Smooth muscle cell (in vitro differentiated cells): ENCODE data around the gene MDFIC2. TPM values are rescaled to one million over a fixed set of nuclear protein-coding genes. Genes with fewer than 3 reads are reported as not detected.

Experiments used
- DNase-seq: peaks from one replicate; lab custom pipeline; 2025; ENCODE audit not compliant: unreplicated experiment; lab: John Stamatoyannopoulos, UW
- H2AFZ ChIP-seq: fragments of 200-600 bp; sonication (generic); 2 replicates; pipeline ENCODE4 v1.6.0; 2016; ENCODE audit warnings: antibody characterized with exemption, low read depth, mild to moderate bottlenecking
- H3F3A ChIP-seq: fragments of 200-600 bp; sonication (generic); 2 replicates; pipeline ENCODE4 v1.6.0; 2017; ENCODE audit warnings: antibody characterized with exemption, low read depth
- H3K27ac ChIP-seq: fragments of 200-600 bp; sonication (generic); 2 replicates; pipeline ENCODE4 v1.5.1; 2016; ENCODE audit warnings: low read depth, mild to moderate bottlenecking
- H3K27me3 ChIP-seq: fragments of 200-600 bp; sonication (generic); 2 replicates; pipeline ENCODE4 v1.6.1; 2016; ENCODE audit warnings: low read depth, mild to moderate bottlenecking
- H3K36me3 ChIP-seq: fragments of 200-600 bp; sonication (generic); 2 replicates; pipeline ENCODE4 v1.5.1; 2016; ENCODE audit warnings: low read depth
- H3K4me1 ChIP-seq: fragments of 200-600 bp; sonication (generic); 2 replicates; pipeline ENCODE4 v1.5.1; 2016; ENCODE audit warnings: low read depth
- H3K4me2 ChIP-seq: fragments of 200-600 bp; sonication (generic); 2 replicates; pipeline ENCODE4 v1.6.0; 2016; ENCODE audit warnings: mild to moderate bottlenecking
- H3K4me3 ChIP-seq: fragments of 200-600 bp; sonication (generic); 2 replicates; pipeline ENCODE4 v1.5.1; 2016; ENCODE audit warnings: mild to moderate bottlenecking
- H3K79me2 ChIP-seq: fragments of 200-600 bp; sonication (generic); 2 replicates; pipeline ENCODE4 v1.6.0; 2016; ENCODE audit warnings: low read depth, mild to moderate bottlenecking
- H3K9ac ChIP-seq: fragments of 200-600 bp; sonication (generic); 2 replicates; pipeline ENCODE4 v1.6.0; 2016; ENCODE audit warnings: low read depth
- H3K9me3 ChIP-seq: fragments of 200-600 bp; sonication (generic); replicated peaks from 2 replicates; pipeline ENCODE4 v1.5.1; 2016; ENCODE audit warnings: low read depth
- H4K20me1 ChIP-seq: fragments of 200-600 bp; sonication (generic); 2 replicates; pipeline ENCODE4 v1.6.0; 2016; ENCODE audit warnings: low read depth
- CTCF ChIP-seq: fragments of 200-600 bp; sonication (generic); IDR thresholded peaks from 2 replicates; pipeline ENCODE4 v1.5.1; 2017; ENCODE audit warnings: borderline replicate concordance, mild to moderate bottlenecking, antibody characterized with exemption; ENCODE audit not compliant: insufficient read depth, poor library complexity, severe bottlenecking
- WGBS: methylation state at CpG from one replicate; pipeline ENCODE4 v1.1.7; 2016; ENCODE audit warnings: low lambda C conversion rate; 5-methylcytosine and 5-hydroxymethylcytosine counted together
- polyA plus RNA-seq: library from polyadenylated mRNA; unstranded; fragments of >200 nt; fragmentation: Nextera tagmentation; extraction: Ambion mirVana; gene quantifications from 2 replicates; pipeline ENCODE4 v1.2.1, GENCODE V29; 2016
- total RNA-seq: library from RNA; depleted of rRNA; stranded (reverse); fragments of >200 nt; gene quantifications from 2 replicates; pipeline ENCODE4 v1.2.3, GENCODE V29; 2014

The MDFIC2 gene
- total and polyA plus RNA-seq, 2 experiments from 2014 or later = not detected

- H3K79me2 ChIP-seq = no peaks in the 10 kb centered on the region
- H3K9me3 ChIP-seq = no peaks in the 10 kb centered on the region
- no peaks in the 10 kb centered on the region for H4K20me1 ChIP-seq
- WGBS = 74% methylated on average over 2 of the region's 2 CpGs
- no peak for TF ChIP-seq CTCF
- H3F3A ChIP-seq = no peaks in the 10 kb centered on the region
- H3K36me3 ChIP-seq = no peaks in the 10 kb centered on the region
- H3K4me1 ChIP-seq = no peaks in the 10 kb centered on the region
- H3K27ac ChIP-seq = no peak overlapping the region
- H2AFZ ChIP-seq = no peak overlapping the region
- no peak overlapping the region for H3K4me2 ChIP-seq
- H3K27me3 ChIP-seq = no peaks in the 10 kb centered on the region
- H3K4me3 ChIP-seq = no peak overlapping the region
- DNase-seq = no peak
- no peak overlapping the region for H3K9ac ChIP-seq
These were observed 30.8 kb downstream of the MDFIC2 start for GRCh38 chr3:70281663-70282062.

GRCh38 chr3:70277304-70277703, 35.1 kb downstream of the MDFIC2 start:
- Histone ChIP-seq H3K9ac (no peak overlapping the region), H3K9me3 (no peaks in the 10 kb centered on the region), H3K36me3 (no peaks in the 10 kb centered on the region), H3K4me2 (no peak overlapping the region), H3K79me2 (no peaks in the 10 kb centered on the region), H3F3A (no peaks in the 10 kb centered on the region), H3K27ac (no peak overlapping the region), H2AFZ (no peak overlapping the region), H4K20me1 (no peaks in the 10 kb centered on the region), H3K27me3 (no peaks in the 10 kb centered on the region), H3K4me1 (no peaks in the 10 kb centered on the region), H3K4me3 (no peak overlapping the region)
- TF ChIP-seq CTCF = no peak
- DNase-seq = no peak
- 78% methylated on average over 6 of the region's 6 CpGs for WGBS

GRCh38 chr3:70276901-70277300, 35.5 kb downstream of the MDFIC2 start:
- Histone ChIP-seq H3K4me3 (no peak overlapping the region), H3K27ac (no peak overlapping the region), H2AFZ (no peak overlapping the region), H3K27me3 (no peaks in the 10 kb centered on the region), H3K36me3 (no peaks in the 10 kb centered on the region), H3K79me2 (no peaks in the 10 kb centered on the region), H3F3A (no peaks in the 10 kb centered on the region), H3K4me1 (no peaks in the 10 kb centered on the region), H3K4me2 (no peak overlapping the region), H4K20me1 (no peaks in the 10 kb centered on the region), H3K9me3 (no peaks in the 10 kb centered on the region), H3K9ac (no peak overlapping the region)
- no peak for DNase-seq
- no peak for TF ChIP-seq CTCF
- WGBS = 69% methylated on average over 4 of the region's 4 CpGs

- H3K4me1 ChIP-seq = no peaks in the 10 kb centered on the region
- H3F3A ChIP-seq = no peaks in the 10 kb centered on the region
- H3K79me2 ChIP-seq = no peaks in the 10 kb centered on the region
- no peak overlapping the region for H3K4me3 ChIP-seq
- TF ChIP-seq CTCF = no peak
- H3K27ac ChIP-seq = no peak overlapping the region
- H3K36me3 ChIP-seq = no peaks in the 10 kb centered on the region
- no peaks in the 10 kb centered on the region for H4K20me1 ChIP-seq
- no peak overlapping the region for H3K4me2 ChIP-seq
- peak overlapping the region; percentile 37 for H2AFZ ChIP-seq
- DNase-seq = no peak
- no peaks in the 10 kb centered on the region for H3K27me3 ChIP-seq
- no peaks in the 10 kb centered on the region for H3K9me3 ChIP-seq
- no peak overlapping the region for H3K9ac ChIP-seq
These were observed 38.9 kb downstream of the MDFIC2 start for GRCh38 chr3:70273492-70273891.
